Measurements from ENCODE around the gene TXNDC17. TPM values are rescaled to one million over a fixed set of nuclear protein-coding genes. Genes with fewer than 3 reads are reported as not detected.

TXNDC17 gene
- total and polyA plus RNA-seq, 4 donors: 33.1 to 255 (median 132) TPM

DNA sequence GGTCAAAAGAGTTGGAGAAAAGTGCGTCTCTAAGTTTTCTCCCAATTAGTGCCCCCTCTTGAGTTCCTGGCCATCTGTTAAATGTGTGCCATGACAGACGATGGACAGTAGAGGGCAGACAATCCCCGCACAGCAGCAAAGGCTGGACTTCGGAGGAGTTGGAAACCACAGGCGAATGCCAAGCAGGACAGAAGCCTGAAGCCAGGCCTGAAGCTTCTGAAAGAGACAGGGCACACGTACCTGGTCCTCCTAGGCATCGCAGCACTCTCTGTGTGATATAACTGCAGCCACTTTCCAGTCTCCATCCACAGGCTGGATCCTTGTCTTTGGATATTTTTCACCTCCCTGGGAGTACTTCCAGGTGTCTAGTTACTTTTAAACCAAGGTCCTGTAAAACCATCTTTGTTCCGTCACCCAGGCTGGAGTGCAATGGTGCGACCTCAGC lies 25.2 kb downstream of the TXNDC17 start:
- no peak overlapping the region for H3K4me3 ChIP-seq
- TF ChIP-seq, protein P1, sequence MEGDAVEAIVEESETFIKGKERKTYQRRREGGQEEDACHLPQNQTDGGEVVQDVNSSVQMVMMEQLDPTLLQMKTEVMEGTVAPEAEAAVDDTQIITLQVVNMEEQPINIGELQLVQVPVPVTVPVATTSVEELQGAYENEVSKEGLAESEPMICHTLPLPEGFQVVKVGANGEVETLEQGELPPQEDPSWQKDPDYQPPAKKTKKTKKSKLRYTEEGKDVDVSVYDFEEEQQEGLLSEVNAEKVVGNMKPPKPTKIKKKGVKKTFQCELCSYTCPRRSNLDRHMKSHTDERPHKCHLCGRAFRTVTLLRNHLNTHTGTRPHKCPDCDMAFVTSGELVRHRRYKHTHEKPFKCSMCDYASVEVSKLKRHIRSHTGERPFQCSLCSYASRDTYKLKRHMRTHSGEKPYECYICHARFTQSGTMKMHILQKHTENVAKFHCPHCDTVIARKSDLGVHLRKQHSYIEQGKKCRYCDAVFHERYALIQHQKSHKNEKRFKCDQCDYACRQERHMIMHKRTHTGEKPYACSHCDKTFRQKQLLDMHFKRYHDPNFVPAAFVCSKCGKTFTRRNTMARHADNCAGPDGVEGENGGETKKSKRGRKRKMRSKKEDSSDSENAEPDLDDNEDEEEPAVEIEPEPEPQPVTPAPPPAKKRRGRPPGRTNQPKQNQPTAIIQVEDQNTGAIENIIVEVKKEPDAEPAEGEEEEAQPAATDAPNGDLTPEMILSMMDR (IDR thresholded peaks at IDR 0.05; ENCODE audit: control extremely low read depth, extremely low read depth): peak; percentile 88
- H3K27ac ChIP-seq (ENCODE audit: low read depth in 1 of 2, low read length in 1 of 2): no peak overlapping the region
- DNase-seq: peak; percentile 83 to 90 (median 85)
- no peak overlapping the region for H3K9ac ChIP-seq (ENCODE audit: insufficient read depth in 1 of 2, low read length in 2 of 2)
- 19 to 23% methylated on average over 9 of the region's 9 CpGs for WGBS, 2 donors
- H3K9me3 ChIP-seq (ENCODE audit: control insufficient read depth in 4 of 4, insufficient read depth in 3 of 4, low read length in 3 of 4): no peaks in the 10 kb centered on the region
- peak; percentile 90 for ATAC-seq (ENCODE audit: insufficient read depth, low FRiP score)
- peaks cover 0 to 7% (median 4%) of the 10 kb centered on the region in 3 donors for H3K27me3 ChIP-seq (ENCODE audit: control insufficient read depth in 3 of 3, insufficient read depth in 3 of 3, low read length in 2 of 3)
- no peaks in the 10 kb centered on the region for H3K36me3 ChIP-seq (ENCODE audit: control insufficient read depth in 4 of 4, insufficient read depth in 4 of 4, low read length in 4 of 4)
- no peaks in the 10 kb centered on the region for H3K4me1 ChIP-seq (ENCODE audit: control insufficient read depth in 5 of 5, insufficient read depth in 5 of 5, low read length in 5 of 5)

DNA sequence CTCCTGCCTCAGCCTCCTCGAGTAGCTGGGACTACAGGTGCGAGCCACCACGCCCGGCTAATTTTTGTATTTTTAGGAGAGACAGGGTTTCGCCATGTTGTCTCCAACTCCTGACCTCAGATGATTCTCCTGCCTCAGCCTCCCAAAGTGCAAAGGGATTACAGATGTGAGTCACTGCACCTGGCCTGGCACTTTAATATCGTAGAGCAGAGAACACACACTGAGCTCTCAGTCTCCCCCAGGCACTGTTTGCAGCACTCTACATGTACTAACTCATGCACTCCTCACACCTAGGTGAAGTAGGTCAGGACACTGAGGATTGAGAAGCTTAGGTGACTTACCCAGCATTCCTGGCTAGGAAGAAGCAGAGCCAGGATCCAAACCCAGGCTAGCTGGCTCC lies 25.7 kb downstream of the TXNDC17 start:
- TF ChIP-seq, protein P1 (IDR thresholded peaks at IDR 0.05; ENCODE audit: control extremely low read depth, extremely low read depth): no peak
- Histone ChIP-seq H3K4me3 (no peak overlapping the region), H3K9me3 (ENCODE audit: control insufficient read depth in 4 of 4, insufficient read depth in 3 of 4, low read length in 3 of 4) (no peaks in the 10 kb centered on the region), H3K4me1 (ENCODE audit: control insufficient read depth in 5 of 5, insufficient read depth in 5 of 5, low read length in 5 of 5) (no peaks in the 10 kb centered on the region), H3K9ac (ENCODE audit: insufficient read depth in 1 of 2, low read length in 2 of 2) (no peak overlapping the region), H3K27ac (ENCODE audit: low read depth in 1 of 2, low read length in 1 of 2) (no peak overlapping the region), H3K36me3 (ENCODE audit: control insufficient read depth in 4 of 4, insufficient read depth in 4 of 4, low read length in 4 of 4) (no peaks in the 10 kb centered on the region), H3K27me3 (ENCODE audit: control insufficient read depth in 3 of 3, insufficient read depth in 3 of 3, low read length in 2 of 3) (peaks cover 0 to 7% (median 4%) of the 10 kb centered on the region in 3 donors)
- DNase-seq (no peak), ATAC-seq (ENCODE audit: insufficient read depth, low FRiP score) (no peak)
- 94 to 95% methylated on average over 6 of the region's 6 CpGs for WGBS, 2 donors

- no peak overlapping the region for H3K9ac ChIP-seq (ENCODE audit: insufficient read depth in 1 of 2, low read length in 2 of 2)
- no peak overlapping the region for H3K4me3 ChIP-seq
Observed at GRCh38 chr17:6667516-6667915, 26.7 kb downstream of the TXNDC17 start.

More at GRCh38 chr17:6667516-6667915, 26.7 kb downstream of the TXNDC17 start:
- DNase-seq (no peak), ATAC-seq (ENCODE audit: insufficient read depth, low FRiP score) (no peak)
- Histone ChIP-seq H3K9me3 (ENCODE audit: control insufficient read depth in 4 of 4, insufficient read depth in 3 of 4, low read length in 3 of 4) (no peaks in the 10 kb centered on the region), H3K27ac (ENCODE audit: low read depth in 1 of 2, low read length in 1 of 2) (no peak overlapping the region), H3K27me3 (ENCODE audit: control insufficient read depth in 3 of 3, insufficient read depth in 3 of 3, low read length in 2 of 3) (peaks cover 0 to 7% (median 4%) of the 10 kb centered on the region in 3 donors), H3K4me1 (ENCODE audit: control insufficient read depth in 5 of 5, insufficient read depth in 5 of 5, low read length in 5 of 5) (no peaks in the 10 kb centered on the region), H3K36me3 (ENCODE audit: control insufficient read depth in 4 of 4, insufficient read depth in 4 of 4, low read length in 4 of 4) (no peaks in the 10 kb centered on the region)
- WGBS, 2 donors: 43 to 47% methylated on average over 5 to 6 of the region's 6 CpGs
- TF ChIP-seq, protein P1 (IDR thresholded peaks at IDR 0.05; ENCODE audit: control extremely low read depth, extremely low read depth): no peak
